HL-60/S4 treated with retinoic acid at 250 ng/mL for 4 days and 3 days (cell line): Measurements from ENCODE around the gene FBN3.
"Not testable (repeated sequence)": the region's sequence is repeated elsewhere in the genome, so short reads cannot be mapped to it uniquely, and the experiment has no call there.

ENCODE experiments used
- in situ Hi-C: fragments of 300-500 bp; cut with MboI; formaldehyde crosslinking; loops from 2 replicates; pipeline ENCODE4 v1.7.0; 2022; ENCODE audit warnings: low sequenced_read_pairs

FBN3 gene

DNA sequence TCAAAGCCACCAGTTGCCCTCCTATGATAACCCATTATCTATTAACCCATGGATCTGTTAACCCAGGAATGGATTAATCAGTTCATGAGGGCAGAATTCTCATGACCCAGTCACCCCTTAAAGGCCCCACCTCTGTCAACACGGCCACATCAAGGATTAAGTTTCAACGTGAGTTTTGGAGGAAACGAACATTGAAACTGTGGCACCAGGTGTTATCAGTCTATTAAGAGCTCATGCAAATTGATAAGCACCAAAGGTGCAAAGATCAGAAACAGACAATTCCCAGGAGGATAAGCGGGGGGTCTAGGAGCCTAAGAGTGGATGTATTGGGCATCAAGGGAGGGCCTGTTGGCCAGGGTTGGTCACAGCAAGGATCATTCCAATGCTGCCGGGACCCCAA is 124.1 kb downstream of the FBN3 start:
- in situ Hi-C loops, result no loop called here

- in situ Hi-C loops, result not testable (repeated sequence)
Observed at GRCh38 chr19:8024256-8024655, 125.1 kb downstream of the FBN3 start.

GRCh38 chr19:8023371-8023770 is 126.0 kb downstream of the FBN3 start:
- in situ Hi-C loops, result no loop called here

DNA sequence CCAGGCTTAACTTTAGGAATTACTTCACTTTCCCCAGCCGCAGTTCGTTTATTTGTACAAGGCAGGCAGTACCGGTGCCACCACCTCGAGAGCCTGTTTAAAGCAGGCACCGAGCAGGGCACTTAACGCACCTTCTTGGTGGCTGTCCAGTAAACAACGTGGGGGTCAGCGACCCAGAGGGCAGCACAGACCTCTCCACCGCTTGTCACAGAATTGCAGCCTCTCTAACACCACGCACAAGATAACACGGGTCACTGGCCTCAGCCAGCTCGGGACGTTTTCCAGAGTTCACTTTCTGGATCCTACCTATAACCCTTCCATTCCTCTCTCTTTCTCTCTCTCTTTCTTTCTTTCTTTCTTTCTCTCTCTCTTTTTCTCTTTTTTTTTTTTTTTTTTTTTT is 127.1 kb downstream of the FBN3 start:
- in situ Hi-C loops, result no loop called here

DNA sequence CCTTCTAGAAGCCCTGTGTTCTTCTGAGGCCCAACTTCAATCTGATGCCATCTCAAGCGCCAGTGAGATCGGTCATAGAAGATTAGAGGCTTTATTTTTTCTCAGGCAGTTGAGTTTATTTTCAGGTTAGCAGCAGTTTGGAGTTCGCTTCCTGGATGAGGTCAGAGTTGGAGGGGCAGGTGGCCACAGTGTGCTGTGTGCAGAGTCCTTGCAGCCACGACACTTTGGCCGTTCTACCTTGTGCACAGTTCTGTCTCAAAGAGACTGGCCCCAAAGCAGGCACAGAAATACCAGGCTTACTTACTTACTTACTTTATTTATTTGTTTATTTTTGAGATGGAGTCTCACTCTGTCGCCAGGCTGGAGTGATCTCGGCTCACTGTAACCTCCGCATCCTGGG is 128.0 kb downstream of the FBN3 start:
- in situ Hi-C loops, result no loop called here

- in situ Hi-C loops, result no loop called here
Observed at GRCh38 chr19:8020681-8021080, 128.7 kb downstream of the FBN3 start.

- in situ Hi-C loops, result no loop called here
Observed at GRCh38 chr19:8017808-8018207, 131.6 kb downstream of the FBN3 start.
